ENCODE results near the gene MTUS2.

DNA sequence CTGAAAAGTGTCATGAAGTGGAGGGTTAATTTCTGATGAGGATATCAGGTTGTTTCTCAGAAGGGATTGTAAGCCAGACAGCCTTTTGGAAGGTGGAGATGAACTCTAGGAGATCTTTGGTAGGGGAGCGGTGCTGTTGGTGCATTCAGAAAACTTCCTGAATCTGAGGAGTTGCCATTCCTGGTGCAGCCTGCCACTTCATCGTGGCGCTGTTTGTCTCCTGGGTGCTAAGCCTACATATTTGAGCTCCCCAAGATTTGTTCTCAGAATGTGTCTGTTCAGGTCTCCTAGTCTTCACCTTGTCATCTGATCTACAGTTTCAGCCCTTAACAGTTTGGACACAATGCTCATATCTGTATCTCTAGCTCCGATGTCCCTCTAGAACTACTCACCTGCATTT lies 285.6 kb downstream of the MTUS2 start:
- TF ChIP-seq FOXA1 (IDR thresholded peaks at IDR 0.05) (no peak), SP1 (IDR thresholded peaks at IDR 0.05) (no peak), FOXM1 (IDR thresholded peaks at IDR 0.05; ENCODE audit: borderline replicate concordance) (no peak), HDGF (IDR thresholded peaks at IDR 0.05; ENCODE audit: borderline replicate concordance) (no peak), ELF4 (IDR thresholded peaks at IDR 0.05) (no peak), CTBP1 (IDR thresholded peaks at IDR 0.05; ENCODE audit: borderline replicate concordance) (no peak), SUZ12 (IDR thresholded peaks at IDR 0.05) (no peak), TARDBP (IDR thresholded peaks at IDR 0.05) (no peak), PKNOX1 (IDR thresholded peaks at IDR 0.05) (no peak), ARNT (IDR thresholded peaks at IDR 0.05) (no peak), FOXK2 (IDR thresholded peaks at IDR 0.05) (no peak), BHLHE40 (IDR thresholded peaks at IDR 0.05; ENCODE audit: borderline replicate concordance) (no peak)

Data from HEK293T (cell line).